GM12872 (cell line): ENCODE measurements around the gene RNMT.

Experiments
- CTCF ChIP-seq: IDR thresholded peaks from 3 replicates; pipeline ENCODE4 v1.5.1; 2011; ENCODE audit warnings: low read depth, mild to moderate bottlenecking, low read length, moderate library complexity; ENCODE audit not compliant: insufficient read depth

RNMT gene

DNA sequence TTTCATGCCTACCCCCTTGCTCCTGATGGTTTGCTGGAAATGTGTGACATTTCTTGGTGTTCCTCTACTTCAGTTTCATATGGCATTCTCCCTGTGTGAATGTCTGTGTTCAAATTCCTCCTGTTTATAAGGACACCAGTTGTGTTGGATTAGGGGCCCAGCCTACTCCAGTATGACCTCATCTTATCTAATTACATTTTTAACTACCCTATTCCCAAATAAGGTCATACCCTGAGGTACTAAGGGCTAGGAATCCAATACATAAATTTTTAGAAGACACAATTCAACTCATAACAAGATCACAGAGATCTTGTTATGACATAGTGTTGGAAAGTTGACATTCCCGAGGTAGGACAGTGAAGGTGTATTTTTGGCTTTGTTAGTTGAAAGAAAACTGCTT is 5.6 kb upstream of the RNMT start:
- TF ChIP-seq CTCF, result no peak

- TF ChIP-seq CTCF, result no peak
Measured at GRCh38 chr18:13725566-13726231, 774 bp upstream of the RNMT start.

DNA sequence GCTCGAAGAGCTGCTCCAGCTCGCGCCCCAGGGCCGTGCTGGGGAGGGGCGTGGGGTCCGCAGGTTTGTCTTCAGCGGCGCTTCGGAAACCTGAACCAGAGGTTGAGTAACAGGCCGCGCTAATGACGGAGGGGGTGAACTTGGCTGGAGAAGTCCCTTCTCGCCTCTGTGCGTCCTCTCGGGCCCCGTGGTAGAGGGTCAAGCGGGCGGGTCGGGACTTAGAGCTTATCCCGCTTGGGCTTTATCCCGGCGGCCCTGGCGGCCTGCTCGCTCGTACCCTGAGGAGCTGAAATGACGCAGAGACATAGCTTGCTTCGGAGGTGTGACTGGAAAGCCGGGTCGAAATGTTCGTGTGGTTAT is 479 bp downstream of the RNMT start:
- TF ChIP-seq CTCF, result no peak

DNA sequence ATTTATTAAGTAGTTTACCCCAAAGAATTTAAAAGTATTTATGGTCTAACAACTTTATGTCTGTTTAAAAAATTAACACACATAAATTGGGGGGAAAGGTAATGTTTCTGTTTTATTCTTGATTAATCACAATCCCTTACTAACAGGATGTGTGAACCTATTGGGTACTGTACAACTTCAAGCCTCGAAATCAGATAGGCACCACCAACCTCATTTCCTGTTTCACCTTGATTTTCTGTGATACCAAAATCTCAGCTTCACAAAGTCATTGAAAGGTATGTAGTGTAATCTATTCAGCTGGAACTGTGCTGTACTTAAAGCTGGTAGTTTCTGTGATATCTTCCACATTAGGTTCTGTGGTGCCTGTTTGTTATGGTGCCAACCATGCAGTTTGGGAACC is 4.0 kb downstream of the RNMT start:
- no peak for TF ChIP-seq CTCF

DNA sequence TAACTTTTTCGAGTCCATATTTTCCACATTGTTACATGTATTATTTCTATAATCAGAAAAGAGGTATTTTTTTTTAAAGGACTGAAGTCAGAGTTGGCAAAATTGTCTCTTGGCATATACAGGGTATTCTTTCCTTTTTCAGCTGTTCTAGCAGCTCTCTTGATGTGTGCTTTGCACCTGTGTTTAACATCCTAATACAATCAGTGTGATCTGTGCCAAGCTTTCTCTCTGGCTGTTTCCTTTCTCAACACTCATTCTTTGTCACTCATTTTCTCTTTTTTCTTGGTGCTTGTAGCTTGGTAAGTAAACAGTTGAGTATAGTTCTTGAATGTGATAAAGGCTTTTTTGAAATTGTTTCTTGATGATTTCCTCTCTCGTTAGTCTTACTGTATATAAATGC is 9.2 kb downstream of the RNMT start:
- TF ChIP-seq CTCF, result no peak

GRCh38 chr18:13745696-13746095 is 19.2 kb downstream of the RNMT start:
- no peak for TF ChIP-seq CTCF

- no peak for TF ChIP-seq CTCF
Measured at GRCh38 chr18:13746633-13747032, 20.2 kb downstream of the RNMT start.
